Left hindlimb (tissue), 1 donor: ENCODE data around the gene ITPK1.
"Not testable (repeated sequence)": the region's sequence is repeated elsewhere in the genome, so short reads cannot be mapped to it uniquely, and the experiment has no call there.

Source experiments
- DNase-seq: peaks from one replicate; pipeline ENCODE4 v3.0.0-alpha.2; 2018

Gene ITPK1

GRCh38 chr14:93082576-93083001 lies 33.1 kb downstream of the ITPK1 start:
- DNase-seq, result no peak

GRCh38 chr14:93081876-93082570 lies 33.7 kb downstream of the ITPK1 start:
- no peak for DNase-seq

- no peak for DNase-seq
Observed at GRCh38 chr14:93079865-93080403, 35.8 kb downstream of the ITPK1 start.

- DNase-seq, result no peak
Observed at GRCh38 chr14:93079321-93079720, 36.4 kb downstream of the ITPK1 start.

DNA sequence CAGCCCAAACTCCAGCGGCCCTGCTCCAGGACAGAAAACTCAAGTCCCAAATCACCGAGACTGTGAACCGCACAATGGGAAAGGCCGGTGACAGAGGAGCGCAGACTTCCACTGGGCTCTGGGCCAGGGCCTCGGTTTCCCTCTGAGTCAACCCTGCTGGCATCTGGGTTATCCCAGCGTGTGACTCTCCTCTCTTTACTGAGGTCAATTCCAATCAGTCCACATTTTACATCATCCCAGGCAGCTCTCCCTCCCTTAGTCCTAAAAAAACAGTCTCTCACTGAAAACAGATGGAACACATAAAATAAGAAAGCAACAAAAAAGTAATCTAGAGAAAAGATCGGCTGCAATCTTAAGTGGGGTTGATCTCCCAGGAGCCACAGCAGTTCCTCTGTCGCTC lies 36.9 kb downstream of the ITPK1 start:
- DNase-seq, result no peak

- no peak for DNase-seq
Observed at GRCh38 chr14:93076755-93077154, 39.0 kb downstream of the ITPK1 start.

- no peak for DNase-seq
Observed at GRCh38 chr14:93075891-93076290, 39.8 kb downstream of the ITPK1 start.

- DNase-seq, result no peak
Observed at GRCh38 chr14:93073910-93074769, 41.6 kb downstream of the ITPK1 start.

DNA sequence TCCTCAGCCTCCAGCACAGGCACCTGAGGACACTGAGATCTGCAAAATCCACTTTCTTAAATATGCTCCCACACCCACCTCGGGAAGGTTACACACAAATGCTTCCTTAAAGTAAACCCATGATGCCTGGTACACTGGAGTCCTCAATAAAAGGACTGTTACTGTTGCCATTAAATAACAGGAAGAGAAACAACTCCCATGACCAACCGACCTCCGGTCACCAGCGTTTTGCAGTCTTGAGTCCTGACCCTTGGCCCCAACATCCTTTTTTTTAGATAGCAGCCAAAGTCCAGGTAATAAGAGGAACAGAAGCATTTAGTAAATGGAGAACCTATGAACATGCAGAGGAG lies 42.4 kb downstream of the ITPK1 start:
- DNase-seq, result no peak

- DNase-seq, result no peak
Observed at GRCh38 chr14:93072659-93073357, 42.9 kb downstream of the ITPK1 start.

DNA sequence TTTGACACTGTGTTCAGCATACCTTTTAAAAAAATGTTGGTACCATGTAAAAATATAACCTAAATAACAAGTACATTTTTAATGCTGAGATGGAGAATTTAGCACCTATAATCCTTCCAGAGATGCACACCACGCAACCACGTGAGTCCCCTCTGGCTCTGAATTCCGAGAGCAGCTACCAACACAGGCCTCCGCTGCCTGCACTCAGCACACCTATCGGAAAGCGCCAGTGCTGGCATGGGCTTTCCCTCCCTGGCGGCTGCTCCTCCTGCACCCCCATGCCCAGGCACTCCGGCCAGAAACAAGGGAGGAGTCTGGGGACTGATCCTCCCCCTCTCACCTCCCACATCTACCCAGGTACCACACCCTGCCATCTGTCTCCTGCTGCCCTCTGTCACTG lies 47.0 kb downstream of the ITPK1 start:
- no peak for DNase-seq

DNA sequence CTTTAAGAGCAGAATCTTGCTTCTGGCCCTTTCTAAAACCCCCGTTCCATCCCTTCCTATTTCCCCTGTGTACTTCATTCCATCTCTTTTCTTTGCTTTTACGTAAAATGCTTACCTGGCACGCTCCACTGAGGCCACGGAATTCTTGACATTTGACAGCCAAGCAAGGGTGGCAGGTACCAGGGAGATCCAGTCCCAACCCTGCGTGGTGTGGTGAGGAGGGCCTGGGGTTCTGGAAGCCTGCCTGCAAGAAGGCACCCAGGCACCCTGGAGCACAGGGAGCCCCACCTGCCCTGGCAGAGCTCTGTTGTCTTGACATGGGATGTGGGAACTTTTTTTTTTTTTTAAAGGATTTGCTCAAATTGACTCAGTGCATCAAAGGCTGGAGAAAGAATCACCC lies 48.6 kb downstream of the ITPK1 start:
- no peak for DNase-seq

- DNase-seq, result no peak
Observed at GRCh38 chr14:93065272-93065730, 50.4 kb downstream of the ITPK1 start.

- DNase-seq, result no peak
Observed at GRCh38 chr14:93064411-93065271, 51.1 kb downstream of the ITPK1 start.

- no peak for DNase-seq
Observed at GRCh38 chr14:93063393-93063792, 52.3 kb downstream of the ITPK1 start.

DNA sequence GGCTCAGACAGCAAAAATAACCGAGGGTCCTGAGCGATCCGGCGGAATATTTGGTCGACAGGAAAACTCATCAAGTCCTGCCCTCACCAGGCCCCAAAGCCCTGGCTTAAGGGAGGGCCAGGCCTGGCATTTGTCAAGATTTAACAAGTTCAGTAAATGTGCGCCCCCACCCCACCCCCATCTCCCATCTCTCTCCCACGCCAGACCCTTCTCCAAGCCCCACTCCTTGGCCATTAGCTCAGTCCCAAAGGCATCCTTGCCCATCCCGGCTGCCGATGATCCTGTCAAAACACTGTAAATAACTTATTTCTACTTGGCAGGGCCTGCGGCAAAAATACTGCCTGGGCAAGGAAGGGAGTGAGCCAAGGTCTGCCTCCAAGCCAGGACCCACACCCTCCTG lies 52.8 kb downstream of the ITPK1 start:
- DNase-seq, result no peak

GRCh38 chr14:93062013-93062412 lies 53.7 kb downstream of the ITPK1 start:
- not testable (repeated sequence) for DNase-seq

GRCh38 chr14:93061380-93062012 lies 54.2 kb downstream of the ITPK1 start:
- no peak for DNase-seq

DNA sequence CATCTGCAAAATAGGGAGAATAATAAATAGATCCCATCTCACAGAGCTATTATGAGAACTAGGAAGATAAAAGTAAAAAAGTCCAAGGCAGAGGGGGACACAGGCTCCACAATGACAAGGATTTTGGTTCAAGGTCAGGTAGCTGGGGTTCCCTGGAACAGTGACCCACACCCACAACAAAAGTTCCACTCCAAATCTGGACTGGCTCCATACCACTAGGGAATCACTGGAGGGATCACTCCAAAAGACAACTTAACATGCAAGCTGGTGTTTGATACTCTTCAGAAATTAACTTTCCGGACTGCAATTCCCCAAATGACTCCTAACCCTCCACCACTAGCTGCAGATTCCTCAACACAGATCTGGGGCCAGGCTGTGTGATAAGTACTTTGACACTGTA lies 54.9 kb downstream of the ITPK1 start:
- no peak for DNase-seq

- DNase-seq, result no peak
Observed at GRCh38 chr14:93059917-93060545, 55.7 kb downstream of the ITPK1 start.

DNA sequence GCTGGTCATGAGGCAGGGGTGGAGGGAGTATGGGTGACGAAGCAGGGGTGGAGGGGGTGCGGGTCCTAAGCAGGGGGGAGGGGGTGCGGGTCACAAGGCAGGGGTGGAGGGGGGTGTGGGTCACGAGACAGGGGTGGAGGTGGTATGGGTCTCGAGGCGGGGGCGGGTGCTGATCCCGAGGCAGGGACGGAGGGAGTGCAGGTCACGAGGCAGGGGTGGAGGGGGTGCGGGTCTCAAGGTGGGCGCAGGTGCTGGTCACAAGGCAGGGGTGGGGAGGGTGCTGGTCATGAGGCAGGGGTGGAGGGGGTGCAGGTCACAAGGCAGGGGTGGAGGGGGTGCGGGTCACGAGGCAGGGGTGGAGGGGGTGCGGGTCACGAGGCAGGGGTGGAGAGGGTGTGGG lies 56.5 kb downstream of the ITPK1 start:
- no peak for DNase-seq
